GM19025 (cell line): Measurements from ENCODE around the gene ACSM2B.
"Not testable (repeated sequence)": the region's sequence is repeated elsewhere in the genome, so short reads cannot be mapped to it uniquely, and the experiment has no call there.

ENCODE experiments used
- ATAC-seq: cut with Tn5 transposase; IDR thresholded peaks from one replicate; pipeline ENCODE4 v1.9.1; 2021; ENCODE audit warnings: mild to moderate bottlenecking, low read depth, moderate library complexity; ENCODE audit not compliant: unreplicated experiment

The ACSM2B gene

GRCh38 chr16:20576145-20576544 lies at the start of gene ACSM2B:
Gene ACSM2B, minus strand, starts transcription at chr16:20576367. Its CDS starts 11,522 bp downstream, at chr16:20564845.
- ATAC-seq = not testable (repeated sequence)

- no peak for ATAC-seq
These were observed 49.0 kb upstream of the ACSM2B start for GRCh38 chr16:20624882-20625807.

GRCh38 chr16:20624205-20624604 lies 48.0 kb upstream of the ACSM2B start:
- ATAC-seq = no peak

- ATAC-seq = no peak
These were observed 46.3 kb upstream of the ACSM2B start for GRCh38 chr16:20622498-20622870.

GRCh38 chr16:20621406-20621805 lies 45.2 kb upstream of the ACSM2B start:
- no peak for ATAC-seq

- ATAC-seq = no peak
These were observed 44.6 kb upstream of the ACSM2B start for GRCh38 chr16:20620770-20621169.

GRCh38 chr16:20620003-20620402 lies 43.8 kb upstream of the ACSM2B start:
- ATAC-seq = no peak

- no peak for ATAC-seq
These were observed 41.1 kb upstream of the ACSM2B start for GRCh38 chr16:20617271-20617670.

- no peak for ATAC-seq
These were observed 38.3 kb upstream of the ACSM2B start for GRCh38 chr16:20614186-20615141.

- no peak for ATAC-seq
These were observed 37.5 kb upstream of the ACSM2B start for GRCh38 chr16:20613481-20614185.

GRCh38 chr16:20612551-20613480 lies 36.6 kb upstream of the ACSM2B start:
- ATAC-seq = no peak

- no peak for ATAC-seq
These were observed 35.9 kb upstream of the ACSM2B start for GRCh38 chr16:20611975-20612481.

GRCh38 chr16:20611350-20611902 lies 35.3 kb upstream of the ACSM2B start:
- ATAC-seq = no peak

GRCh38 chr16:20610892-20611349 lies 34.8 kb upstream of the ACSM2B start:
- ATAC-seq = no peak

- ATAC-seq = no peak
These were observed 34.2 kb upstream of the ACSM2B start for GRCh38 chr16:20610211-20610891.

- not testable (repeated sequence) for ATAC-seq
These were observed 26.0 kb upstream of the ACSM2B start for GRCh38 chr16:20602205-20602604.

GRCh38 chr16:20599475-20599874 lies 23.3 kb upstream of the ACSM2B start:
- not testable (repeated sequence) for ATAC-seq

GRCh38 chr16:20598832-20599469 lies 22.8 kb upstream of the ACSM2B start:
- ATAC-seq = no peak
